ENCODE measurements around the gene B3GALT5.

GRCh38 chr21:39616211-39616772, 3.6 kb downstream of the B3GALT5 start:
- TF ChIP-seq CTCF (optimal IDR thresholded peaks at IDR 0.05 in 1 of 3, IDR thresholded peaks at IDR 0.05 in 1 of 3, conservative IDR thresholded peaks at IDR 0.05 in 1 of 3; ENCODE audit: extremely low read depth in 1 of 3, insufficient read depth in 2 of 3, low read length in 3 of 3) (no peak), EZH2 (IDR thresholded peaks at IDR 0.05; ENCODE audit: low read length) (no peak)
